Fibroblast of peridontal ligament (primary cell): ENCODE measurements around the gene EMC9.
A peak's percentile ranks its signal among the peaks of the same experiment; 100 is the strongest.

Experiments used
- DNase-seq: peaks from one replicate; pipeline ENCODE4 v3.0.0-alpha.2; 2010; ENCODE audit errors: extremely low read depth

EMC9 gene

GRCh38 chr14:24177041-24177825, 35.8 kb upstream of the EMC9 start:
- DNase-seq = no peak

GRCh38 chr14:24176599-24176998, 35.2 kb upstream of the EMC9 start:
- no peak for DNase-seq

GRCh38 chr14:24172871-24173281, 31.5 kb upstream of the EMC9 start:
- no peak for DNase-seq

GRCh38 chr14:24172261-24172860, 31.0 kb upstream of the EMC9 start:
- no peak for DNase-seq

- no peak for DNase-seq
These were observed 30.2 kb upstream of the EMC9 start, which contains the start of gene REC8 for GRCh38 chr14:24171422-24172260. Gene REC8 (plus strand): TSS chr14:24172080. CDS start chr14:24172553, 473 bp downstream.

GRCh38 chr14:24167469-24168114, 26.2 kb upstream of the EMC9 start:
- DNase-seq = no peak

- no peak for DNase-seq
These were observed 24.4 kb upstream of the EMC9 start for GRCh38 chr14:24165785-24166184.

- DNase-seq = no peak
These were observed 23.2 kb upstream of the EMC9 start for GRCh38 chr14:24164518-24164991.

- peak; percentile 16 for DNase-seq
These were observed 20.7 kb upstream of the EMC9 start for GRCh38 chr14:24162093-24162492.

- DNase-seq = peak; percentile 97
These were observed 19.7 kb upstream of the EMC9 start, which contains the start of gene IRF9 for GRCh38 chr14:24160850-24161804. Gene IRF9 (plus strand): TSS chr14:24161265. CDS start chr14:24162145, 880 bp downstream.

- no peak for DNase-seq
These were observed 19.1 kb upstream of the EMC9 start for GRCh38 chr14:24160499-24160849.

GRCh38 chr14:24159777-24160498, 18.5 kb upstream of the EMC9 start:
- no peak for DNase-seq

- DNase-seq = no peak
These were observed 15.9 kb upstream of the EMC9 start for GRCh38 chr14:24157331-24157730.

- no peak for DNase-seq
These were observed 15.4 kb upstream of the EMC9 start for GRCh38 chr14:24156840-24157239.

- no peak for DNase-seq
These were observed 13.7 kb upstream of the EMC9 start for GRCh38 chr14:24155100-24155499.

- DNase-seq = no peak
These were observed 10.2 kb upstream of the EMC9 start for GRCh38 chr14:24151404-24152080.

GRCh38 chr14:24150993-24151392, 9.6 kb upstream of the EMC9 start:
- DNase-seq = no peak

- DNase-seq = no peak
These were observed 9.2 kb upstream of the EMC9 start for GRCh38 chr14:24150567-24150966.

- no peak for DNase-seq
These were observed 8.7 kb upstream of the EMC9 start for GRCh38 chr14:24150061-24150460.
